ENCODE measurements around the gene ABCB6.

- TF ChIP-seq POLR2AphosphoS5 (IDR thresholded peaks at IDR 0.05; ENCODE audit: low read depth, low read length) = 0 out of 2 replicates have a peak, but pooled peaks have one; percentile 18
- no peak for TF ChIP-seq JUN (IDR thresholded peaks at IDR 0.05; ENCODE audit: low read depth, low read length)
- no peak for TF ChIP-seq CEBPB (IDR thresholded peaks at IDR 0.05; ENCODE audit: low read depth, low read length)
- TF ChIP-seq CTCF (IDR thresholded peaks at IDR 0.05; ENCODE audit: control extremely low read depth in 1 of 3, insufficient read depth in 1 of 3, low read depth in 1 of 3, low read length in 3 of 3) = no peak
Observed at GRCh38 chr2:219207134-219207883, 11.4 kb downstream of the ABCB6 start.

Measured in H1 (cell line).